Neural crest cell (in vitro differentiated cells): Measurements from ENCODE around the gene KIAA0408. TPM values are rescaled to one million over a fixed set of nuclear protein-coding genes. Genes with fewer than 3 reads are reported as not detected.
"Not testable (repeated sequence)": the region's sequence is repeated elsewhere in the genome, so short reads cannot be mapped to it uniquely, and the experiment has no call there.

Experiments
- DNase-seq: peaks from one replicate; pipeline ENCODE4 v3.0.0; 2021; ENCODE audit warnings: low read depth, mixed read lengths, low spot score
- H3K27ac Mint-ChIP-seq: one replicate; pipeline ENCODE4 v1.8.0; 2021; ENCODE audit warnings: mild to moderate bottlenecking, mixed read lengths; ENCODE audit not compliant: unreplicated experiment
- H3K27me3 Mint-ChIP-seq: 2 replicates; pipeline ENCODE4 v1.8.0; 2021; ENCODE audit warnings: low read depth, mild to moderate bottlenecking, mixed read lengths
- H3K36me3 Mint-ChIP-seq: 2 replicates; pipeline ENCODE4 v1.8.0; 2021; ENCODE audit warnings: low read depth, mild to moderate bottlenecking, mixed read lengths
- H3K4me1 Mint-ChIP-seq: 2 replicates; pipeline ENCODE4 v1.8.0; 2021; ENCODE audit warnings: mixed read lengths
- H3K4me3 Mint-ChIP-seq: one replicate; pipeline ENCODE4 v1.8.0; 2021; ENCODE audit warnings: mild to moderate bottlenecking, mixed read lengths
- H3K9me3 Mint-ChIP-seq: 2 replicates; pipeline ENCODE4 v1.8.0; 2021; ENCODE audit warnings: mixed read lengths
- CTCF ChIP-seq: fragments of 200-600 bp; sonication (generic); conservative IDR thresholded peaks from 2 replicates; pipeline ENCODE4 v1.5.0; 2021; ENCODE audit warnings: antibody characterized with exemption, mild to moderate bottlenecking
- total RNA-seq: library from RNA; stranded (reverse); gene quantifications from 2 replicates; pipeline ENCODE4 v1.2.1, GENCODE V29; 2021

Gene KIAA0408
- total RNA-seq, 1 donor from 2014 or later = 39.1 TPM

DNA sequence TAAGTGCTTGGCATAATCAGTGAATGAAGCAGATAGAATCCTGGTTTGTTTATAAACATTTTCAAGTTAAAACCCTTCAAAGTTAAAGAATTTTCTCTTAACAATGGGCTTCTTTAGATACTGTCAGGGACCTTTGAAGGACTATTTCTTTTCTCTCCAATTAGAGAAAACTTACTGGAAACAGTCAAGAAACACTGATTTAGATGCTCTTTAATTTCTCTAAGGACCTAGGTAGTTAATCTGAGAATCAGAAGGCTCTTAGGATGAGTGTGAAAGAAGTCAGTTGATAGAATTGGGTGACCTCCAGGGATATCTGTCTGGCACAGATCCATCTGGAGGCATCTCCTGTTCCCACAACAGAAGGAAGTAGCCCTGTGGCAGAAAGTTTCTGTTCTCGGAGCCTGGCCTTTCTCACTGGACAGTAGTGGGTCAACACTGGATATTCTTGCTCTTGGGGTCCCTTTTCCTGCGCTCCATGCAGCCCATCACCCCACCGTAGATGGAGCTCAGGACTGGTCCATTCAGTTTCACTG is 22.5 kb downstream of the KIAA0408 start:
- Mint-ChIP-seq H3K9me3 (no peaks in the 10 kb centered on the region), H3K27me3 (no peaks in the 10 kb centered on the region), H3K4me3 (no peak overlapping the region), H3K27ac (peak overlapping the region; percentile 27), H3K4me1 (no peaks in the 10 kb centered on the region), H3K36me3 (peaks cover 17% of the 10 kb centered on the region)
- no peak for TF ChIP-seq CTCF
- DNase-seq = no peak

DNA sequence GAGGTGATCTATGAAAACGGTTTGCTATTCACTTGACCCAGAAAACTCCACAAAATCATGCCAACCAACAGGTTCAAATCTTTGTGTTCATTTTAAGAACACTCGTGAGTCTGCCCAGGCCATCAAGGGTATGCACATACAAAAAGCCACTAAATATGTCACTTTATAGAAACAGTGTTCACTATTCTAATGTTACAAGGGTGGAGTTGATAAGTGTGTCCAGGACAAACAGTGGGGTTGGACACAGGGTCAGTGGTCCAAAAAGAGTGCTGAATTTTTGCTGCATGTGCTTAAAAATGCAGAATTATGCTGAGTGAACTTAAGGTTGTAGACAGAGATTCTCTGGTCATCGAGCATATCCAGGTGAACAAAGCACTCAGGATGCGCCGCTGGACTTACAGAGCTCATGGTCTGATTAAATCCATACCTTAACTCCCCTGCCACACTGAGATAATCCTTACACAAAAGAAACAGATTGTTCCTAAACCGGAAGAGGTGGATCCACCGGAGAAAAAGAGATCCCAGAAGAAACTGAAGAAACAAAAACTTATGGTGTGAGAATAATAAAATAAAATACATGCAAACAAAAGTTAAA is 23.5 kb downstream of the KIAA0408 start:
- no peak for DNase-seq
- H3K4me3 Mint-ChIP-seq = no peak overlapping the region
- H3K9me3 Mint-ChIP-seq = no peaks in the 10 kb centered on the region
- no peaks in the 10 kb centered on the region for H3K27me3 Mint-ChIP-seq
- no peak for TF ChIP-seq CTCF
- H3K4me1 Mint-ChIP-seq = no peaks in the 10 kb centered on the region
- H3K36me3 Mint-ChIP-seq = peaks cover 15% of the 10 kb centered on the region
- H3K27ac Mint-ChIP-seq = no peak overlapping the region

DNA sequence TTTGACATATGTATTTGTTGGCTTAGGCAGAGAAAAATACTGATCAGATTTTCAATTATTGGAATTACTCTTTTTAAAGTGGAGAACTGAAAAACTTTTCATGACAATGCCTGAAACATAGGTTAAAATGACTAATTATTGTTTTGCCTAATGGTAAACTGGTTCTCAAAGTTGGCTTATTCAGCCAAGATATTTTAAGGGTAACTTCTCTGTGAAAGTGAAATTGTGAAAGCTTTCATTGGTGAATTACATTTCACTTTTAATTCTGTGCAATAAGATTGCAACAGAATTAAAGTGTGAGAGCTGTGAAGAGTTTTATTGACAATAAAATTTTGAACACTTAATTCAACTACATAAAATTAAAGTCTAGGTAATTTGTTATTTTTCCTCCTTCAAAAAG is 24.5 kb downstream of the KIAA0408 start:
- Mint-ChIP-seq H3K27ac (no peak overlapping the region), H3K27me3 (no peaks in the 10 kb centered on the region), H3K4me1 (no peaks in the 10 kb centered on the region), H3K36me3 (peaks cover 10% of the 10 kb centered on the region), H3K9me3 (no peaks in the 10 kb centered on the region), H3K4me3 (no peak overlapping the region)
- no peak for TF ChIP-seq CTCF
- no peak for DNase-seq

- not testable (repeated sequence) for H3K27ac Mint-ChIP-seq, DNase-seq, H3K27me3 Mint-ChIP-seq, H3K9me3 Mint-ChIP-seq, H3K36me3 Mint-ChIP-seq, H3K4me1 Mint-ChIP-seq, H3K4me3 Mint-ChIP-seq
Observed at GRCh38 chr6:127428562-127428961, 30.6 kb downstream of the KIAA0408 start.

DNA sequence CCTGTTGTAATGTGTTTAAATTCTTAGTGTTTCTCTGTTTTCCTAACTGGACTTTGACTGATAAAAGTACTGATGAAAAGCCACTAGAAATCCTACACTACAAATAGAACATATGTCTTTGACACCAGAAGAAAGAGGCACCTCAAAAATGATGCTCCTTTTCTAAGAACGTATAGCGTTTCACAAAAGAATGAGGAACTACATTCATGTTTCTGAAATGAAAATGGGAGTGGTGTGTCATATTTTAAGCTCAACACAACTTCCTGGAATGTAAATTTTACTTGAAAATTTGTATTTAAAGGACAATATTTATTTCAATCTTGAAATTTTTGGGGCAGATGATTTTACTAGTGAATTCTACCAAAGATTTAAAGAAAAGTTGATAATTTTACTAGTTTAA is 35.3 kb downstream of the KIAA0408 start:
- H3K27ac Mint-ChIP-seq = no peak overlapping the region
- no peak overlapping the region for H3K4me3 Mint-ChIP-seq
- H3K4me1 Mint-ChIP-seq = peaks cover 6% of the 10 kb centered on the region
- H3K27me3 Mint-ChIP-seq = no peaks in the 10 kb centered on the region
- H3K9me3 Mint-ChIP-seq = no peaks in the 10 kb centered on the region
- no peak for TF ChIP-seq CTCF
- H3K36me3 Mint-ChIP-seq = peaks cover 5% of the 10 kb centered on the region
- no peak for DNase-seq

DNA sequence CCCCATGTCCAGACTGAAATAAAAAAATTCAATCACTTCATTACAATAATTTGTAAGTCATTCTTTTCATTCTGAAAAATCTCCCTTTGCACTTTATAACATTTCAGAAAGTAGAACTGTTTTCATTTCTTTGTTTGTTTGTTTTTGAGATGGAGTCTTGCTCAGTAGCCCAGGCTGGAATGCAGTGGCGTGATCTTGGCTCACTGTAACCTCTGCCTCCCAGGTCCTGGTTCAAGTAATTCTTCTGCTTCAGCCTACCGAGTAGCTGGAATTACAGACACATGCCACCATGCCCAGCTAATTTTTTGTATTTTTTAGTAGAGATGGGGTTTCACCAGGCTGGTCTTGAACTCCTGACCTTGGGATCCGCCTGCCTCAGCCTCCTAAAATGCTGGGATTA is 38.0 kb downstream of the KIAA0408 start:
- not testable (repeated sequence) for H3K9me3 Mint-ChIP-seq, DNase-seq, H3K4me3 Mint-ChIP-seq, H3K36me3 Mint-ChIP-seq, H3K27ac Mint-ChIP-seq, H3K4me1 Mint-ChIP-seq, H3K27me3 Mint-ChIP-seq
